Glomerular visceral epithelial cell (primary cell): ENCODE results near the gene CDK5RAP2.
"Not testable (repeated sequence)": the region's sequence is repeated elsewhere in the genome, so short reads cannot be mapped to it uniquely, and the experiment has no call there.

ENCODE experiments used
- DNase-seq: peaks from one replicate; pipeline ENCODE4 v3.0.0-alpha.2; 2016; ENCODE audit errors: extremely low spot score

The CDK5RAP2 gene

DNA sequence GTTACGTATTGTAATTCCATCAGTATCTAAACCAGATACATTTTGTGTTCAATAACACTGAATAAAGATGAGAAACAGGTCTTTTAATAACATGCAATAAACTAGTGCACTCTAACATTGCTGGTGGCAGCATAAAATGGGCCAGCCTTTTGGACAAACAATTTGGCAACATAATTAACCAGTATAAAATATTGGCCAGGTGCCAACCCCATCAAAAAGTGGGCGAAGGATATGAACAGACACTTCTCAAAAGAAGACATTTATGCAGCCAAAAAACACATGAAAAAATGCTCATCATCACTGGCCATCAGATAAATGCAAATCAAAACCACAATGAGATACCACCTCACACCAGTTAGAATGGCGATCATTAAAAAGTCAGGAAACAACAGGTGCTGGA is 64.5 kb downstream of the CDK5RAP2 start:
- not testable (repeated sequence) for DNase-seq

DNA sequence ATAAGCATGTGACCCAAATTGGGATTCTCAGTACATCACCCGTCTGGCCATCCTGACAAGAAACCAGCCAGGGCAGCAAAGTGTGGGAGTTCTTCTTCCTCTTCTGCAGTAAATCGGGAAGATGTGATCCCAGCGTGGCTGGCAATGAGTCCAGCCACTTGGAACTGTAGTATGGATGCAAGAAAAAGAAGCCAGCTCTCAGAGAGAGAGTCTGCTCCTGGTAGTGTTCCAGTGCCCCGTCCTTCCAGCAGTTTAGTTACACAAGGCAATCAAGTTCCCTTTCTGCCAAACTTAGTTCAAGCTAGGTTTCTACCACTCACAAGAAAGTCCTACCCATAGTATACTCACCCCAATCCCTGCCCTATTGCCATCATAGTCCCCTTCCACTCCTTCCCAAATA is 65.6 kb downstream of the CDK5RAP2 start:
- no peak for DNase-seq

DNA sequence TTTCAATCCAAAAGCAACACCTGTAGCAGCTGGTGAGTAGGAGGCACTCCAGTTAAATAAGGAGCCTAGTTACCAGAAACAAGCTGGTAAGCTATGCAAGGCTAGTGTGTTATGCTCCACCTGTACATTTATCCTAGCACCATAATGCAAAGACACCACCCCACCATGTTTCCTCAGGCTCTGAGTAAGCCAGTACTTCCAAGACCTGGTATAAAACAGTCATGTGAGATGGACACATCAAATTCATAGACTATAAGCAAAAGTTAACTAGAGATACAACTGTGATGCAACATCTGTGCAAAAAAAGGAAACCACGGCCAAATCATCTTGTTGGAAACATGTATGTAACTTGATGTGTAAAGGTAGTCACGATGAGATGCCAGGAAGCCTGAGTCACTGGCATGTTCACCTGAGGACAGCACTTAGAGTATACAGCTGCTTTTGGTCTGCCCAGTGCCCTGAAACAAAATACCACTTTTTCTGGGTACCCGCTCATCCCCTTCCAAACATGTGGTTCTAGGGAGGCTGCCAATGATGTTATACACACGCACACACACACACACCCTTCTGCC is 66.1 kb downstream of the CDK5RAP2 start:
- no peak for DNase-seq

DNA sequence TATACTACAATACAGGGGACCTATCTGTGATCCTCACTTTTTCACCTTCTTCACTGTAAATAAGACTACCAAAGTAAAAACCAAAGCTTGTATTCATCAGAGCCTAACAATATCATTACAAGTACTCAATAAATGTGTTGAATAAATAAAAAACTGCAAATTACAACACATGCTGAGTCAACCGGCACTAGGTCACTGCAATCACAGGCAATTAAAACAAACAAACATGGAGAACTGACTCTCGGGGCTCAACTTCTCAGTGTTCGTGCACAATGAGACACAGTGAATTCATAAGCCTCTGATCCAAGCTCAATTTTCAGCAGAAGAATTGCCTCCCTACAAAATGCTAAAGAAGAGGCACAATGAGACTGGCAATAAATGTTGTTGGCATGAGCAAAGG is 69.2 kb downstream of the CDK5RAP2 start:
- no peak for DNase-seq

DNA sequence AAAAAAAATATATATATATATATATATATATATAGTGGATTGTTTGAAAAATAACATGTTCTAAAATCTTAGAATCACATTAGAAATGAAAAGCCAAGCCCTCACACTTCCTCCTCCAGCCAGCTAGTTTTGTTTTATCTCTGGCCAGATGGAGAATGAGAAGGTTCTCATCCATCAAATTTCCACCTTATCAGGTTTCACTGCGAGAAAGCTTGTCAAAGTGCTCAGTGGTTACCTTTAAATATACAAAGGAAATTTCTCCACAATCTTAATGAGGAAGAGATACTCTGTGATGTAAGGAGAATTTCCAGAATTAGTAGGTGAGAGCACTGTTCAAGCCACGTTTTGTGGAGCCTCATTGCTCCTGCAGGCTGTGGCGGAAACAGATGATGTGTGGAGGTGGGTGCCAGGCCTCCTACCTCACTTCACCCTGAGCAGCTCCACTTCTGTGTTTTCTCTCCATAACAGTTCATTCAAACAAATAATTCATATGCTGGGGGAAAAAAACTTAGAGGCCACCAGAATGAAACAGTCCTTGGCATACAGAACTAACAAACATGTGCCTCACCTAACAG is 71.9 kb downstream of the CDK5RAP2 start:
- no peak for DNase-seq

DNA sequence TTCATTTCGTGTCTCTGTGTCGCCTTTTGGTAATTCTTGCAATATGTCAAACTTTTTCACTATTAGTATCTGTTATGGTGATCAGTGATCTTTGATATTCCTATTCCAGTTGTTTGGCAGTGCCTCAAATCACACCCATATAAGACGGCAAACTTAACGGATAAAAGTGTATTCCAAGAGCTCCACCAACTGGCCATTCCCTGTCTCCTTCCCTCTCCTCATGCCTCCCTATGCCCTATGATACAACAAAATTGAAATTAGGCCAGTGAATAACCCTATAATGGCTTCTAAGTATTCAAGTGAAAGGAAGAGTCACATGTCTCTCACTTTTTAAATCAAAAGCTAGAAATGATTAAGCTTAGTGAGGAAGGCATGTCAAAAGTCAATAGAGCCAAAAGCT is 74.8 kb downstream of the CDK5RAP2 start:
- DNase-seq, result no peak

DNA sequence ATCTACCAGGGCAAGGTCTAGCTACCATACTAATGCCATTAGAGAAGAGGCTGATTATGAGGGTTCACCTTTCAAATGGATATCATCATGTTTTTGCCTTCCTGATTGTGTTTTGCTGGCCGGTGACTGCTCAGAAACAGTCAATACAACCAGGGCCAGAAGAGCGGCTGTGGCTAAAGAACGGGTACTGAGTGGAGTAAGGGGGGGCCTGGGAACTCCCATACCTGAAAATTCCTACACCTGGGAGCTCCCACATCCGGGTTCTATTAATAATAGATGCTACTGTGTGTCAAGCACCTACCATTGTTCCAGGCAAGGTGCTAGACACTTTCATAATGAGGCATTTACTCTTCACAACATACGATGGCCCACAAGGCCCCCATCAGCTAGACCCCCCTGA is 79.2 kb downstream of the CDK5RAP2 start:
- DNase-seq, result no peak

DNA sequence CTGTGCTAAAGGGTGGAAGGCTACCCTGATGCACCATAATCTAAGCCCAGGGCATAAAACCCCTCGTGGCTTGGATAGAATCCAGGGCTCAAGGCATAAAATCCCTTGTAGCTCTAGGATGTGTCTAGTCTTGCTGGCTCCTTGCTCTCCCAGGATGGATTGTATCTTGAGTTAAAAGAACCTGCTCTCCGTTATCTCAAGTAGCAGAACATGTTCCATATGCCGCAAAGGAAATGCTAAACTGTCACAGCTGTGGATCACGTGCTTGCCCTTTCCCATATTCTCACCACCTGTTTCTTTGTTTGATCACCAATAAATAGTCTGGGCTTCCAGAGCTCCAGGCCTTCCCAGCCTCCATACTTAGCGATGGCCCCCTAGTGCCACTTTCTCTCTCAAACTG is 82.1 kb downstream of the CDK5RAP2 start:
- not testable (repeated sequence) for DNase-seq

DNA sequence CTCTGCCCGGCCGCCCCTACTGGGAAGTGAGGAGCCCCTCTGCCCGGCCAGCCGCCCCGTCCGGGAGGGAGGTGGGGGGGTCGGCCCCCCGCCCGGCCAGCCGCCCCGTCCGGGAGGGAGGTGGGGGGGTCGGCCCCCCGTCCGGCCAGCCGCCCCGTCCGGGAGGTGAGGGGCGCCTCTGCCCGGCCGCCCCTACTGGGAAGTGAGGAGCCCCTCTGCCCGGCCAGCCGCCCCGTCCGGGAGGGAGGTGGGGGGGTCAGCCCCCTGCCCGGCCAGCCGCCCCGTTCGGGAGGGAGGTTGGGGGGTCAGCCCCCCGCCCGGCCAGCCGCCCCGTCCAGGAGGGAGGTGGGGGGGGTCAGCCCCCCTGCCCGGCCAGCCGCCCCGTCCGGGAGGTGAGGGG is 83.5 kb downstream of the CDK5RAP2 start:
- DNase-seq, result not testable (repeated sequence)

DNA sequence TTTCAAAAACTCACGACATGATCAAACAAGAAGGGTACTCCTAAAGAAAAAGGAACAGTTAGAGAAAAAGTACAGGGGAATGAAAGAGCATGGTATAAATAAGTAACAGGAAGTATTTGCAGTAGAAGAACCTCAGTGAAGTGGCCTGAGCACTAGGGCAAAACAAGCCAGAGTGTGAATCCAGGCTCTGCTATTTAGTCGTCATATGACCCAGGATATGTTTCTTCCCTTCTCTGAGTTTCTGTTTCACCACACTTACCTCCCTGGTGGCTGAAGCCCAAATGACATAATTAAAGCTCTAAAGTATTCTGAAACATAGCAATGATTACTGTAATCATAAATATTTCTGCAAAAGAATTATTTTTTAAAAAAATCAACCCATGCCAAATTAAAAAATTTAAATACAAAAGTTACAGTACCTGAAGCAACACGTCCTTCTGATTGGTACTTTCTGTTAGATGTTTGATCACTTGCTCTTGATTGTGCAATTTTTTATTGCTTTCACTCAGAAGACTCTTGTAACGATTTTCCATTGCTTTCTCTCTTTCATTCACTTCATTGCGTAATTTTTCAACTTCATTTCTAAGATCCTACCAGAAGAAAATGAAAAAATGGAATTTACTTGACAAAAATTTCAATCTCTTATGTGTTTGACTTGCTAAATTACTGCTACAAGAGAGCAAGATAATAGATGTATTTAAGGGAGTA is 88.9 kb downstream of the CDK5RAP2 start:
- no peak for DNase-seq

DNA sequence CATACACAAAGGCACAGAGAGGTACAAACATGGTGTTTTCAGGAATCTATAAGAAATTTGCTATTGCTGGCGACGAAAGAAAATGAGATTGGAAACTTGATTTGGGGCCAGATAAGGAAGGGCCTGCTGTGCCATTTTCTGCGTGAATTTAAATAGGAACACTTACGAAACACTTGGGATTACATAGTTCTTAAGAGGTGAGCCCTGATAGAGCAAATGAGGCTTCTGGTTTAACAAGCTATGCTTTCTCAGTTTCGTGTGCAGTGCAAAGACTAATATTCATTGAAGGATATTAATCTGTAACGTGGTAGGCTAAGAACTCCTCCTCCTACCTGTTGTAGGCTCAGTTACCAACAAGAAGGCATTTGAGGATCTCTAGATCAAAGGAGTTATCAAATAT is 93.1 kb downstream of the CDK5RAP2 start:
- DNase-seq, result no peak

DNA sequence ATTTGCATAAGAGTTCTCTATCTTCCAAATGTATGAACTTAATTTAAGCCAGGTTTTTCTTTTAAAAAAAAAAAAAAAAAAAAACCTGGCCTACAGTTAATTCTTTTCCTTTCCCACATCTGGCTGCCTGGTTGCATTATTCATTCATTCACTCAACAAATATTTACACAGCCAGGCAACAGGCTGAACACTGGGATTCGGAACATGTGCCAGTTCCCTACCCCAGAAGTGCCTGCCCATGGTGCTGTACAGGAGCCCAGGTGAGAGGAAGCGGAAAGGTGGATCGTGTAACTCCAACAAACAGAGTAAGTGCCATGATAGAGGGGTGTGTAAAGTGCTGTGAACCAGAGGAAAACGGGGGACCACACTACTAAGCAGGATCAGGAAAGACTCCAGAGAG is 93.6 kb downstream of the CDK5RAP2 start:
- DNase-seq, result no peak

DNA sequence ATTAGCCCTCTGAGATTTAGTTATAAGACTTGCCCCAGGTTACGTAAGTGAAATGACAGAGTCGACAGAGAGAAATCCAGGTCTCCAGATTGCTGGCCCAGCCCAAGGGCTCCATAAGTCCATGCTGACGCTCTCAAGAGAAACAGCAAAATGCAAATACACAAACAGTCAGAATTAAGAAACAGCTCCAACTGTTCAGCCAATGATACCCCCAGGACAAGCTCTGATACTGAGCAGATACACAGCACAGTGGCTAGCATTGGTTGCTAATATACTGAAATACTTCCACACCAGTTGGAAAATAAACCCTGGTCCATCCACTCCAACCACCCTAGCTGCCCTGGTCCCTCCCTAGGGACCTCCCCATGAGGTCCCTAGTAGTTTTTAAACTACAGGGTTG is 94.2 kb downstream of the CDK5RAP2 start:
- DNase-seq, result no peak

DNA sequence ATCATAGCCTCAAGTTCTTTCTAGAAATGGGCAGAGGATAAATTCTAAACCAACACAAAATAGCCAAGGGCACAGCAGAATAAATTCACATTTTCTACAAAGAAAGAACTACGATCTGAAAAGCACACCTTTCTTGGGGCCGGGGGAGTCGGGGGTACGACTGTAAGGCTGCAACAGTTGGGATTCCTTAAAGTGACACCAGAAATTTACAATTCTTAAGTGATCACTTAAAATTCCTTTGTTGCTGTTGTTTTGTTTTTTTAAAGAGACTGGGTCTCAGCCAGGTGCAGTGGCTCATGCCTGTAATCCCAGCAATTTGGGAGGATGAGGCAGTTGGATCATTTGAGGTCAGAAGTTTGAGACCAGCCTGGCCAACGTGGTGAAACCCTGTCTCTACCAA is 95.8 kb downstream of the CDK5RAP2 start:
- no peak for DNase-seq

DNA sequence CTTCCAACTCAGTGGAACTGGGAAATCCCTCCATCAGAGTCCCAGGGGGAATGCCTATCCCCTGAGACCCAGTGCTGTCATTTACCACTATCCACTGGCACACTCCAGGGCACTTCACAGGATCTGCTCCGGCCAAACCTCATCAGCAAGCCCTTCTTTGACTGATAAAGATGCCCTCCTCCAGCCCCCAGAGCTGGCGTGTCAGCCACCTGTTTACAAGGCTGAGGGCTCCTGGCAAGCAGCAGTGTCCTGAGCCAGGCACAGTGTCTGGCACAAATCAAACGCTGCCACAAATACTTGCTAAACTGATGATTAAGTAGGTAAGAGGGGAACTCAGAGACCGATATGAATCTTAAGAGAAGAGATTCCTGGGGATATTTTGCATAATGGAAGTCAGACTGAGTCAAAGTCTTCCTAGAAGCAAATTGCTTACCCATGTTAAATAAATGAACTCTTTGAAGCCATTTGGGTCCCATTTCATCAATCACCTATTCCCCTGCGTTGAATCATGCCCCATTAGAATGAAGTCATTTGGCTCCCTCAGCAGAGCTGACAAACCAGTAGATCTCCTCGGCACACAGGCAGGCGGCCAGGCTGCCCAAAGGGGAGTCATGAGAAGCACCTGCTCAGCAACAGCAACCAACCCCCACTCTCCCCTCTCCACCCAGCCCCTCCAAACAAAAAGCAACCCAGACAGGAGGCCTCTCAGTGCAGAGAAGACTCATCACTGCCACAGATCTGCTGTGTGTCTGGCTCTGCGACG is 97.4 kb downstream of the CDK5RAP2 start:
- no peak for DNase-seq

DNA sequence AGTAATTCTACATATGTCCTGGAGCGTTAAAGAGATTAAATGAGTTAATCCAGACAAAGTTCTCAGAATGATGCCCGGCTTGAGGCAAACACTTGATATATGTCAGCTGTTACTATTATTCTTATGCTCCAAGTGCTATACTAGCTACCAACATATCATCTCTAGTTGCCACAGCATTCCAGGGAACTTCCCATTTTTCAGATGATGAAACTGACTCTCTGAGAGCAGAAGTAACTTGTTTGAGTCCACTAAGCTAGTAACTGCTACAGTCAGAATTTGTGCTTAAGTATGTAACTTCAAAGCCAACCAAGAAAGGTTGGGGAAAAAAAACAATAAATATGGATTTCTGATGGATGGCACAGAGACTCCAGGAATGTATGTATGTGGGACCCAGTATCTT is 98.1 kb downstream of the CDK5RAP2 start:
- no peak for DNase-seq

DNA sequence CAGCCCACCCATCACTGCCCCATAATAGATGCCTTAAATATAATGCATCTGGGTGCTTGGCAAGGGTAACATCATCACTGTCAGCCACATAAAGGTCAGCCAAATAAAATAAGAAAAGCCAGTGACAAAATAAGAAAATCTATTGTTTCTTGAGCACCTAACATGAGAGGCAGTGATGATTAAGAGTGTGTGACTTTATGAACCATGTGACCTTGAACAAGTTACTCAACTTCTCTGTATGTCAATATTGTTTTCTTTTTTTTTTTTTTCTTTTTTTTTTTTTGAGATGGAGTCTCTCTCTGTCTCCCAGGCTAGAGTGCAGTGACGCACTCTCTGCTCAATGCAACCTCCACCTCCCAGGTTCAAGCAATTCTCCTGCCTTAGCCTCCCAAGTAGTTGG is 98.7 kb downstream of the CDK5RAP2 start:
- no peak for DNase-seq

DNA sequence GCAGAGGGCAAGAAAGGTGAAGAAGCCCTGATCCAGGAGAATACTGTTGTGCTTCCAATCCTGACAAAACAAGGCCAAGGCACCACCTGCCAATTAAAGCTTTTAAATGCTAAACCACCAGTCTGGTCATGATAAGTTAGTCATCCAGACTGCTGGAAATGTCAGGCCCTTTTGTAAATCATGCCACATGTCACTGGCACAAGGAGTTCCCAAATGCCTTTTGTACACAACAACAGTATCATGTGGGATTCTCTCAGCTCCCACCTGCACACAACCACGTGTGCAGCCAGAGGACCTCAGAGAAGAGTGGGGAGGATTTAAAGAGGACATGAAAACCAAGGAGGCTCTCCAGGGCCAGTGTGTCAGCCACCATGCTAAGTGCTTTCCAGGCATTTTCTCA is 99.3 kb downstream of the CDK5RAP2 start:
- peak; percentile 5 for DNase-seq

DNA sequence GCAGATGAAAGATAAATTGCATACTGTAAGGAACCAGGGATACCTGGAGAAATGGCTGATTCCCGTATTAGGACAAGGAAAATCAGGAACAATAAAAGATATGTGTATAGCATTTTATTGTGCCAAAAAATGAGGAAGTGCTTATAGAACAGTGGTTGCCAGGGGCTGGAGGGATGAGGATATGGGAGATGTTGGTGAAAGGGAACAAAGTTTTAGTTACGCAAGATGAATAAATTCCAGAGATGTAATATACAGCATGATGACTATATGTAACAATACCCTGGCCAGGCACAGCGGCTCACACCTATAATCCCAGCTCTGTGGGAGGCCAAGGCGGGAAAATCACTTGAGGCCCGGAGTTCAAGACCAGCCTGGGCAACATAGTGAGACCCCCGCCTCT is 101.8 kb downstream of the CDK5RAP2 start:
- DNase-seq, result peak; percentile 3

DNA sequence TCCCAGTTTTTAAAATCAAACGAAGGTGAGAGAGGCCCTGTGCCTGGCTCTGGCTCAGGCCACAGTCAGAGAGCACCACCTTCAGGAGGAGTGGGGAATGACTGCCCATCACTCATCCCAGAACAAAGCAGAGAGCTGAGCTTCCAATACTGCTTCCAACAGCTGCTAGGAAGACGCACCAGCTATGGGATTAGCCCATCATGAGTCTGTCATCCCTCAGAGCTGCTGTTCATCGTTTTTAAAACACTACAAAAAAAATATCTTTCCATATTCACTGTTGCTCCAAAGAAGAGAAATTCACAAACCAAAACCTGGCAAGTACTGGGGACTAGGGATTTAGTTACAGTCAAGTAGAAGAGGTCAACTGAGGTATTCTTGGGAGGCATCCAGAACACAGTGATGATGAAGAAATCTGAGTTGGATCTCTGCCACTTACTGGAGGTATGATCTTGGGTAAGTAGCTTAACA is 102.4 kb downstream of the CDK5RAP2 start:
- peak; percentile 75 for DNase-seq

DNA sequence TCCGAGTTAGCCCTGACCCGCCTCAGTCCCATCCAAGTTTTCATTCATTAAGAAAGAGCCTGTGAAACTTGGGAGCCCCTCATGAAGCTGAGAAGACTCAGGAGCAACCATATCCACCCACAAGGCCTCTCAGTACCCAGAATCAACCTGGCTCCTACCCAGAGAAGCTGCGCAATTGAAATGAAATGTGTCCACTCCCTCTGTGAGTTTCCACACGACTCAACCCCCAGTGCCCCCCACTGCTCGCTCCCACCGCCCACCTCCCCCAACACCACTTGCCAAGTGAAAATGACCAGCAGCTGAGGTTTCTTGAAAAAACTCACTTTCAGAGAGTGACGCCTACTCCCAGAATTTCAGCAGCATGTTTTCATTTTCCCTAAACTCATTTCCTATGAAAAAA is 104.6 kb downstream of the CDK5RAP2 start:
- DNase-seq, result no peak

DNA sequence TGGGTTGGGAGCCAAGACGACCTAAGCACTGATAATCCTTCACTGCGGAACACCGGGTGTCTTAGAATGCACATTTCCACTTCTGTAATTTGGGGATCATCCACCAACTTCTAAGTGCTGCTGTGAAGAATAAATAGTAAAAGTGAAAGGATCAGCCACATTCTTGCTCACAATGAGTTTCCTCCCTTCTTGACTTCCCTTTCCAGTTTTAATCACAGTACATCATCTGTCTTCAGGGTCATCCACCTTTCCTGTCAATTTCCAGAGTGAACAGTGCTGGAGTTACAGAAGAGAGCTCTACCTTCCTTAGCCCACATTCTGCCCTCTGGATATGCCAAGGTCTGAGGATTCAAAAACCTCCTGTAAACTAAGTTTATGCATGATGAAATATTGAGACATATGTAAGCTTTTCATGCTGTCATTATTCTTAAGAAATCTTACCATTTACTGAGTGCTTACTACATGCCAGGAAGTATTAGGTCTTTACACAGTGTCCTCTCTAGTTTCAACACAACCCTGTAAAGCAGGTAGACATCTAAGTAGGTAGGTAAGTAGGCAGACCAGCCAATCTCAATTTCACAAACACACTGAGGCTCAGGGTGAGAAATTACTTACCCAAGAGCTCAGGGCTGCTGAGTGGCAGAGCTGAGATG is 105.2 kb downstream of the CDK5RAP2 start:
- DNase-seq, result no peak
